Activated B cell treated with CpG ODN at 0.5 μM for 24 hours (primary cell): ENCODE data around the gene COL1A1. TPM values are rescaled to one million over a fixed set of nuclear protein-coding genes. Genes with fewer than 3 reads are reported as not detected.

ENCODE experiments used
- ATAC-seq: fragments of 200-7000 bp; cut with Tn5 transposase; one replicate; pipeline ENCODE4 v1.10.0; 2021; ENCODE audit warnings: low read depth, mild to moderate bottlenecking, moderate library complexity
- CTCF ChIA-PET: fragments of 350-600 bp; sonication (Branson Sonifier 250); formaldehyde crosslinking; loops from one replicate; lab custom pipeline; 2021; ENCODE audit warnings: antibody characterized with exemption; lab: Charles Lee
- POLR2A ChIA-PET: fragments of 350-600 bp; sonication (Branson Sonifier 250); formaldehyde crosslinking; loops from one replicate; lab custom pipeline; 2021; ENCODE audit warnings: antibody characterized with exemption; lab: Charles Lee
- DNase-seq: peaks from one replicate; pipeline ENCODE4 v3.0.0; 2022
- H3K27ac Mint-ChIP-seq: one replicate; pipeline ENCODE4 v1.8.0; 2020; ENCODE audit warnings: mixed read lengths
- H3K27me3 Mint-ChIP-seq: one replicate; pipeline ENCODE4 v1.8.0; 2021; ENCODE audit warnings: mixed read lengths
- H3K36me3 Mint-ChIP-seq: one replicate; pipeline ENCODE4 v1.8.0; 2021; ENCODE audit warnings: low read depth, mixed read lengths
- H3K4me1 Mint-ChIP-seq: one replicate; pipeline ENCODE4 v1.8.0; 2021; ENCODE audit warnings: mixed read lengths
- H3K4me3 Mint-ChIP-seq: one replicate; pipeline ENCODE4 v1.8.0; 2020; ENCODE audit warnings: mild to moderate bottlenecking, mixed read lengths
- H3K9me3 Mint-ChIP-seq: one replicate; pipeline ENCODE4 v1.8.0; 2020; ENCODE audit warnings: mixed read lengths
- CTCF ChIP-seq: fragments of 200-600 bp; IDR thresholded peaks from one replicate; pipeline ENCODE4 v1.8.0; 2022; ENCODE audit warnings: antibody characterized with exemption, mild to moderate bottlenecking
- intact Hi-C: fragments of 100-400 bp; cut with micrococcal nuclease; formaldehyde crosslinking; loops from one replicate; pipeline ENCODE4 v1.15.1; 2024
- total RNA-seq: library from RNA; stranded (reverse); gene quantifications from 2 replicates; pipeline ENCODE4 v1.2.3, GENCODE V29; 2022

Gene COL1A1
- total RNA-seq, 1 donor from 2014 or later, result 9.2 TPM

DNA sequence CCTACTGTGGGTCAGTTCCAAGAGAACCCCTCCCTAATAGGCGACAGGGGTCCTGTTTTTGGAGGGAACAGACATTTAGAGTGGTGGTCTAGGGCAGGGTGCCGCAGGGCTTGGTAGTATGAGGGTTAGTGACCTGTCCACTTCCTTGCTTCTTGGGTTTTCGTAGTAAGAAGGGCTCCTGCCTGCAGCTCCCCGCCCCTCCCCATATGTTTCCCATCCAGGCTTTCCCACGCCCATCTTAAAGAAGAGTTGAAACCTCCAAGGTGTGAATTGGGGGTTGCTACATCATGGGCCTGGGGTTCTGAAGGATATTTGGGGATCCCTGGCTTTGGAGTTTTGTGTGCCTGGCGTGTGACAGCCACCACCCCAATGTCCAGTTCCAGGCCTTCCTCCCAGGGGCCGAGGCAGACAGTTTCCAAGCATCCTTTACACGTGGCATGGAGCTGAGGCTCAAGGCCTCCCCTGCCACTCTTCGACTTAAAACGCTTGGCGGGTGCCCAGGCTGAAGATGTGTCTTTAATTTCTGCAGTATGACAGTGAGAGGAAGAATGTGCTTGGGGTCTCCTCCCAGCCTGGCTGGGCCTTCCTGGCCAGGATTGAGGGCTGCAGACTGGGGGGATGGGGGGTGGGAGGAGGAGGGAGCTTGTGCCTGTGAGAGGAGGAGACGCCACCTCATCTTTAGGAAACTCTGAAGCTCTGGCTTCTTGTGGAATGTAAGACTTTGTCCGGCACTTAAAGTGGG lies 2.3 kb upstream of the COL1A1 start:
- ATAC-seq, result no peak
- POLR2A ChIA-PET, result no interaction called here
- Mint-ChIP-seq H3K9me3 (no peaks in the 10 kb centered on the region), H3K4me3 (no peak overlapping the region), H3K27ac (no peak overlapping the region), H3K36me3 (no peaks in the 10 kb centered on the region), H3K4me1 (peaks cover 23% of the 10 kb centered on the region), H3K27me3 (peaks cover 63% of the 10 kb centered on the region)
- intact Hi-C loops, result no loop called here
- CTCF ChIA-PET, result interaction anchor here (1.3 to 5.7 kb wide), 2 partner anchors 66 to 91 kb away, joined by 3 to 98 read pairs; no protein-coding TSS in a partner anchor
- TF ChIP-seq CTCF, result no peak
- no peak for DNase-seq

DNA sequence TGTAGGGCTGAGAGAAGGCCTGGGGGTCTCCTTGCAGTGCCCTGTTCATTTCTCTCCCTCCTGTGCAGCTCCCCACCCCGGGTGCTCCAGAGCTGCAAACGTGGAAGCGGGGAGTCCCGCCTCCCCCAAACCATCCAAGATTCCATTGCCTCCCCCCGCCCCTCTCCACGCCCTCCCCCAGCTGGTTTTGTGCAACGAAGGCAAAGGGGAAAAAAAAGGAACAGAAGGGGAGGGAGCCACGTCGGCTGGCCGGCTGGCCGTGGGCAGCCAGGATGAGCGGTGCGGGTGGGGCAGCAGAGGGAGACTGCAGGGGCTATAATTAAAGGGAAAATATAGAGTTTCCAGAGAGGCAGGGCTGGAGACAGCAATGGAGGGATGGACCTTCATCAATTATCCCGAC lies 1.7 kb upstream of the COL1A1 start:
- CTCF ChIA-PET, result interaction anchor here (3.9 to 5.7 kb wide), 2 partner anchors 71 to 92 kb away, joined by 56 to 98 read pairs; partner anchors contain the start of gene TMEM92
- intact Hi-C loops, result no loop called here
- Mint-ChIP-seq H3K9me3 (no peaks in the 10 kb centered on the region), H3K4me3 (no peak overlapping the region), H3K27ac (no peak overlapping the region), H3K36me3 (no peaks in the 10 kb centered on the region), H3K27me3 (peaks cover 62% of the 10 kb centered on the region), H3K4me1 (peaks cover 30% of the 10 kb centered on the region)
- ATAC-seq, result no peak
- POLR2A ChIA-PET, result no interaction called here
- no peak for TF ChIP-seq CTCF
- peak; percentile 5 for DNase-seq

DNA sequence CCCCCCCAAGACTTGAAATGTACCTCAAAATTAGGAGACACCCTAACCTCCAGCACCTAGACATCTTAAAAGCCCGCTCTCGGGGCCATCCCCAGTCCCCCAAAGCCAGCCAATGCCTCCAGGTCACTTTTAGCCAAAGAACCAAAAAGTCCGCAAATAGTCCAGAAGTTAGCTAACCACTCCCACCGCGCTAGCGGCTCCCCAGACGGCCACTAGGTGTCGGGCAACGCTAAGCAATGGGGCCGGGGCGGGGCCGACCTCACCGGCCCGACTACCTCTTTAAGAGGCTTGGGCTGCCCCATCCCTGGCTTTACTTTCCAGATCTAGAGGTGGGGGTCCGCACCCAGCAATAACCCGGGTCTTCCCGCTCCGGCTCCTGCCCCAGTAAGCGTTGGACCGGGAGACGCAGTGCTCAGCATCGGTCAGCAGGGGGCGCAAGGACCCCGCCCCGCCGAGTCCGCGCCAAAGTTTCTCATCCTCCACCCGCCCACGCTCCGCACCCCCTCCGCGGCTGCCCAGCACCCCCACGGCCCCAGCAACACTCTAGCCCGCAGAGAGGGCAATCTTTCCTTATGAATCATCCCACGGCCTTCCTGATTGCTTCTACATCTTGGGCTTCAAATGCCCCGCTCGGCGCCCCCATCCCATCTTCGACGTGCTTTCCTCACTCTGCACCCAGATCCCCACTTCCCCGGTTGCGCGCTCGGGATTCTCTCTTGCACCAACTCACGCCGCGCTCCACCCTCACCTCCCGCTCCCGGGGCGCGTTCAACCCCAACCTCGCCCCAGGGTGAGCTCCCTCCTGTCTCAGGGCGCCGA lies 765 bp downstream of the COL1A1 start:
- peaks cover 27% of the 10 kb centered on the region for H3K4me1 Mint-ChIP-seq
- DNase-seq, result peak; percentile 76
- H3K9me3 Mint-ChIP-seq, result no peaks in the 10 kb centered on the region
- peak overlapping the region; percentile 80 for H3K4me3 Mint-ChIP-seq
- ATAC-seq, result peak; percentile 80
- H3K27ac Mint-ChIP-seq, result no peak overlapping the region
- POLR2A ChIA-PET, result interaction anchor here (0.7 to 1.6 kb wide), 9 partner anchors 10 to 108 kb away, joined by 3 to 10 read pairs (median 5); partner anchors contain the start of gene TMEM92
- H3K36me3 Mint-ChIP-seq, result no peaks in the 10 kb centered on the region
- intact Hi-C loops, result loop anchor here (1.0 kb wide), 4 partner anchors 73 to 106 kb away; no protein-coding TSS in a partner anchor
- TF ChIP-seq CTCF, result peak; percentile 100
- H3K27me3 Mint-ChIP-seq, result peaks cover 44% of the 10 kb centered on the region
- CTCF ChIA-PET, result interaction anchor here (0.6 to 5.7 kb wide), 27 partner anchors 10 to 162 kb away, joined by 3 to 98 read pairs (median 4); partner anchors contain the start of genes SAMD14 and TMEM92

- Mint-ChIP-seq H3K9me3 (no peaks in the 10 kb centered on the region), H3K36me3 (no peaks in the 10 kb centered on the region), H3K4me1 (peaks cover 27% of the 10 kb centered on the region), H3K4me3 (peak overlapping the region; percentile 80), H3K27ac (peak overlapping the region; percentile 41), H3K27me3 (peaks cover 38% of the 10 kb centered on the region)
- ChIA-PET POLR2A (interaction anchor here (0.7 to 1.6 kb wide), 11 partner anchors 9 to 196 kb away, joined by 3 to 13 read pairs (median 5); partner anchors contain the start of gene TMEM92), CTCF (interaction anchor here (0.6 to 5.7 kb wide), 27 partner anchors 9 to 162 kb away, joined by 3 to 98 read pairs (median 4); partner anchors contain the start of genes SAMD14 and TMEM92)
- TF ChIP-seq CTCF, result no peak
- DNase-seq (peak; percentile 46), ATAC-seq (peak; percentile 74)
- intact Hi-C loops, result loop anchor here (1.0 to 2.0 kb wide), 5 partner anchors 51 to 106 kb away; no protein-coding TSS in a partner anchor
These were observed 1.5 kb downstream of the COL1A1 start for GRCh38 chr17:50199803-50200456.
